NCI-H128 (cell line): ENCODE results near the gene FFAR1.
"Not testable (repeated sequence)": the region's sequence is repeated elsewhere in the genome, so short reads cannot be mapped to it uniquely, and the experiment has no call there.

Source experiments
- DNase-seq: peaks from one replicate; lab custom pipeline; 2025; ENCODE audit not compliant: unreplicated experiment; lab: John Stamatoyannopoulos, UW

The FFAR1 gene

GRCh38 chr19:35359395-35359794, 11.7 kb downstream of the FFAR1 start:
- not testable (repeated sequence) for DNase-seq

- not testable (repeated sequence) for DNase-seq
Observed at GRCh38 chr19:35360081-35360480, 12.4 kb downstream of the FFAR1 start.

GRCh38 chr19:35360880-35361420, 13.2 kb downstream of the FFAR1 start:
- no peak for DNase-seq

DNA sequence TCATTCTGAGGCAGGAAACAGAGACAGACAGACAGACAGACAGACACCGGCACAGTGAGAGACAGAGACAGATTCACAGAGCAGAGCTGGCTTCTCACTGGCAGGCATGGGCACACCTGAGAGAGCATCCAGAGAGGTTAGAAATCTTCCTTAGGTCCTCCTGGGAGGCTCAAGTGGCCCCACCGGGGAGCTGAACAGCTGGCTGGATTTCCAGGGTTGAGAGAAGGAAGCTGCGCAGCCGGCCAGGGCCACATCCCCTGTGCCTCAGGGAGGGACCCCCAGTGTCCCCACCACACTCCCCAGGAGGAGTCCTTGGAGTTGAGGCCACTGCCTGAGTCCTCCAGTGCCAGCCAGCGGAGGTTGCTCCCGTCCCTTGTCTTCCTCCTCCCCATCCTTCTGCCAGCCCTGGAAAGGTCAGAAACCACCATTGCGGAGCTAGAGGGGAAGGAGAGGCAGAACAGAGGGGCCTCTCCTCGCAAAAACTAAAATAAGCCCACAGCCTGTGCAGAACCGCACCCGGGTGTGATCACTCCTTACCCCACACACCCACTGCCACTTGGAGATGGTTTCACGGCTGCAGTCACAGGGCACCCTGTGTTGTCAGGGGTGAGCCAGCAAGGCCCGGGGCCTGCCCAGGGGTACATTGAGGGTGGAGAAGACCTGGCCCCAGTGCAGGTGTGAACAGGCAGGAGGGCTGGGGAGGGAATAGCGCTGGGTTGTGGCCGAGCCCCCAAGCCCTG, 14.7 kb downstream of the FFAR1 start:
- no peak for DNase-seq

GRCh38 chr19:35363001-35363590, 15.4 kb downstream of the FFAR1 start:
- no peak for DNase-seq

DNA sequence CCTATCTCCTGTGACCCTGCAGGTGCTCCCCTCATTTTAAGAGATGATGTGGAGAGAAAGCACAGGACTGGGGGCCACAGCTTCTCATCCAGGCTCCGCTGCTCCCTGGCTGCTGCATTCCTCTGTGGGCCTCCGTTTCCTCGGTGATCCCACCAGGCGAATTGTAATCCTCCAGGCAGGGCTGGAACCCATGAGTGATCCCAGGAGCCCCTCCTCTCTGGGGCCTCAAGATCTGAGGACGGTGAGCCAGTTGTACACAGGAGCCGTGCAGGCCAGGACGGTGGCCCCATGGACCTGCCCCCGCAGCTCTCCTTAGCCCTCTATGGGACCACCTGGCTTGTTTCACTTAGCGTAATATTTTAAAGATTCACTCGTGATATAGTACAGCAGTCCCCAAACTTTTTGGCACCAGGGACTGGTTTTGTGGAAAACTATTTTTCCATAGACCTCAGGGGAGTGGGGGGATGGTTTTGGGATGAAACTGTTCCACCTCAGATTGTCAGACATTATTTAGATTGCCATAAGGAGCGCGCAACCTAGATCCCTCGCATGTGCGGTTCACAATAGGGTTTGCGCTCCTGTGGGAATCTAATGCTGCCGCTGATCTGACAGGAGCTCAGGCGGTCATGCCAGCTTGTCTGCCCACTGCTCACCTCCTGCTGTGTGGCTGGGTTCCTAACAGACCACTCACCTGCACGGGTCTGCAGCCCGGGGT, 16.2 kb downstream of the FFAR1 start:
- no peak for DNase-seq

DNA sequence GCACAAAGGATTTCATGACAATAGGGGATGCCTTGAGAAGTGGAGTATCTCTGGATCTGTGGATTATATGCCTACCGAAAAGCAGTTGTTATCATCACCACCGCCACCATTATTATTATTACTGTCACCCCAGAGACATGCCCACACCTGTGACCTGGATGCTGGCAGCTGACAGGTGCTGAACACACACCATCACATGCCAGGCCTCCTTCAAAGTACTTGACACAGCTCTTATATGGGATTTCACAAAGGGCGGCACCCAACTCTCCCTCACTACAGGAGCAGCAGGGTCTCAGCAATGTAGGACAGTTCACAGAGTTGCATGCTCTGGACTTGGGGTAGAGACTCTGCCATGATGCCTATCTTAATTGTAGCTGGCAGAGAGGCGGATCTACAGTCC, 17.6 kb downstream of the FFAR1 start:
- DNase-seq, result no peak

GRCh38 chr19:35368378-35368777, 20.7 kb downstream of the FFAR1 start:
- no peak for DNase-seq

DNA sequence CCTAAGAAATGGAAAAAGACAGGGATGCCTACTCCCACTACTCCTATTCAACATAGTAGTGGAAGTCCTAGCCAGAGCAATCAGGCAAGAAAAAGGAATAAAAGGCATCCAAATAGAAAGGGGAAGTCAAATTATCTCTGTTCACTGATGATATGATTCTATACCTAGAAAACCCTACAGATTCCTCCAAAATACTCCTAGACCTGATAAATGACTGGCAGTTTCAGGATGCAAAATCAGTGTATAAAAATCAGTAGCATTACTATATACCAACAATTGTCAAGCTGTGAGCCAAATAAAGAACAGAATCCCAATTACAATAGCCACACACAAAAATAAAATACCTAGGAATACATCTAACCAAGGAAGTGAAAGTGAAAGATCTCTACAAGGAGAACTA, 21.8 kb downstream of the FFAR1 start:
- DNase-seq, result no peak

- DNase-seq, result no peak
Observed at GRCh38 chr19:35370722-35371121, 23.0 kb downstream of the FFAR1 start, which contains the start of gene GPR42. Gene GPR42 (plus strand): TSS chr19:35371068. CDS start chr19:35371360, 292 bp downstream.

GRCh38 chr19:35373492-35373891, 25.8 kb downstream of the FFAR1 start:
- DNase-seq, result no peak

- not testable (repeated sequence) for DNase-seq
Observed at GRCh38 chr19:35374031-35374430, 26.3 kb downstream of the FFAR1 start.

DNA sequence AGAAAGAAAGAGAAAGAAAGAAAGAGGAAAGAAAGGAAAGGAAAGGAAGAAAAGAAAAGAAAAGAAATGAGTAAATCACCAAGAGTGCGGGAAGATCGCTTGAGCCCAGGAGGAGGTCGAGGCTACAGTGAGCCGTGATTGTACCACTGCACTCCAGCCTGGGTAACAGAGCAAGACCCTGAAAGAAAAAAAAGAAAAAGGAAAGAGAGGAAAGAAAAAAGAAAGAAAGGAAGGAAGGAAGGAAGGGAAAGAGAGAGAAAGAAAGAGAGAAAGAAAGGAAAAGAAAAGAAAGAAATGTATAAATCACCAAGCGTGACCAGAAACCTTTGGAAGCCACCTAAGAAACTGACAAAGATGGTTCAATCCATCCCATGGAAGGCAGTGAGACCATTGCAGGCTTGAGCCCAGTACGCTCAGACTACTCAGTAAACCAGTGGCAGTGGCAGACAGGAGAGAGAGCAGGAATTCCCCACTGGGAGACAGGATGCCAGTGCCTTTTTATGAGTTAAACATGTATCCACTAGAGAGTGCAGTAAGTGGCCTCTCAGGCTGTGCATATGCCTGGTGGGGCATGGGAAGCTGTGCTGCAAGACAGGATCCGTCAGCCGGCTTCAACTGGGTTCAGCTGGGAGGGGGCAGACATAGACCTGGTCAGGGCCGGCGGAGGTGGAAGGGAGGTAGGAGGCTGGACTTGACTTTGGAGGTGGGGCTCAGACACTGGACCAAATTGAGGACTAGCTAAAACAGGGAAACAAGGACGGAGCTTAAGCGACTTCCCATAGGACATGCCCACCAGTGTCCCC, 28.0 kb downstream of the FFAR1 start:
- no peak for DNase-seq

- DNase-seq, result no peak
Observed at GRCh38 chr19:35377656-35378055, 30.0 kb downstream of the FFAR1 start.

DNA sequence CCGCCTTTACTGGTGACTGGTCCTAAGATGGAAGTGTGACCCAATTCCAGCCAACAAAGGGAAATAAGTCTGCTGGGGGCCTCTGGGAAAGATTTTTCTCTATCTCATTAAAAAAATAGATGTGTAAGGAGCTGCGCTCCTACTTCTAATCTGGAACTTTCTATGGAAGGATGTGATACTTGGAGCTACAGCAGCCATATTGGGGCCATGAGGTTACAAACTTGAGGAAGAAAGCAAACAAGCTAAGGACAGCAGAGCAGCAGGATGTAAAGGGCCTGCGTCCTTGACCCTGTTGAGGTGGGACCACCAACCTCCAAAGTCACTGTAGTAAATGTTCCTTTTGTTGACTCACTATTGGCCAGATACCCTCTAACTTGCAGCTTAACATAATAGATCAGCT, 30.7 kb downstream of the FFAR1 start:
- DNase-seq, result no peak

- DNase-seq, result not testable (repeated sequence)
Observed at GRCh38 chr19:35379545-35379944, 31.8 kb downstream of the FFAR1 start.

DNA sequence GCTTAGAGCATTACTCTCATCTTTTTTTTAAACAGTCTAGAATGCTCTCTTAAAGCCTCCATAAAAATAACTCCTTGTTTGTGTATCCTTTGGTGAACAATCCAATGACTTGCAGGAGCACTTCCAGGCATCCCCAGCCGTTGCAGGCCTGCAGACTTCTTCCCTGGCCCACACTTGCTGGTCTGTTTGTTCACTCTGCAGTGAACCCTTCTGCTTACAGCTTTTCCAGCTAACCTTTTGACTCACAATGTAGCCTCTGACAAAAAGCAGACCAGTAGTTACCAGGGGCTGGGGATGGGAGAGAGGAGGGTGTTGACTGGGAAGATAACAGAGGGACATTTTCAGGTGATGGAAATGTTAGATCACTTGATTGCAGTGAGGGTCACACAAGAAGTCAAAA, 32.3 kb downstream of the FFAR1 start:
- no peak for DNase-seq

GRCh38 chr19:35380450-35381124, 32.9 kb downstream of the FFAR1 start:
- DNase-seq, result no peak

- DNase-seq, result no peak
Observed at GRCh38 chr19:35381318-35381717, 33.6 kb downstream of the FFAR1 start.

DNA sequence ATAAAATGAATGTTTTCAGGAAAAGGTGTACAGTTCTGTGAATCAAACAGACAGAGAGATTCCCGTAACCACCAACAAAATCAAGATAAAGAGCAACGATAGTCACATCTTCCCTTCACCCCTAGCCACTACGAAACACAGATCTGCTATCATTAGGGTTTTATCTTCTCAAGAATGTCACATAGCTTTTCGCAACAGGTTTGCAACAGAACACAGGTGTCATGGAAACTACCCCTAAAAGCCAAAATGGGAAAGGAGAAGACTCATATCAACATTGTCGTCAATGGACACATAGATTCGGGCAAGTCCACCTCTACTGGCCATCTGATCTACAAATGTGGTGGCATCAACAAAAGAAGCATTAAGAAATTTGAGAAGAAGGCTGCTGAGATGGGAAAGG, 34.2 kb downstream of the FFAR1 start:
- DNase-seq, result no peak
